CD14-positive monocyte (primary cell): ENCODE results near the gene AQP7. TPM values are rescaled to one million over a fixed set of nuclear protein-coding genes. Genes with fewer than 3 reads are reported as not detected.

Experiments
- DNase-seq, 3 donors: peaks; one replicate each; pipeline ENCODE4 v3.0.0-alpha.2; 2011 to 2022
- H2AFZ ChIP-seq: 2 replicates; pipeline ENCODE4 v1.6.0; 2012; ENCODE audit warnings: mild to moderate bottlenecking, low read depth, low read length, inconsistent platforms; ENCODE audit not compliant: insufficient read depth, poor library complexity, severe bottlenecking
- H3K27ac ChIP-seq, 2 donors: 1 replicate in 1 of 2; 2 replicates in 1 of 2; pipeline ENCODE4 v1.5.1; 2012 to 2013; ENCODE audit warnings: low read length in 2 of 2, control low read depth in 1 of 2, inconsistent platforms in 1 of 2, low read depth in 1 of 2, mild to moderate bottlenecking in 1 of 2
- H3K27me3 ChIP-seq, 2 donors: one replicate each; pipeline versions ENCODE4 v1.6.0 to v1.6.1; 2011 to 2013; ENCODE audit warnings: low read length in 2 of 2; ENCODE audit not compliant: control insufficient read depth in 2 of 2, insufficient read depth in 2 of 2
- H3K36me3 ChIP-seq, 2 donors: replicated peaks in 1 of 2; 1 replicate in 1 of 2; 2 replicates in 1 of 2; pipeline versions ENCODE4 v1.5.1 to v1.6.1; 2012 to 2013; ENCODE audit warnings: low read length in 2 of 2, control low read depth in 1 of 2, inconsistent platforms in 1 of 2, mild to moderate bottlenecking in 1 of 2; ENCODE audit not compliant: insufficient read depth in 2 of 2, control insufficient read depth in 1 of 2
- H3K4me1 ChIP-seq, 2 donors: 1 replicate in 1 of 2; 2 replicates in 1 of 2; pipeline versions ENCODE4 v1.5.1 to v1.6.1; 2012 to 2013; ENCODE audit warnings: low read length in 2 of 2, control low read depth in 1 of 2, inconsistent platforms in 1 of 2, mild to moderate bottlenecking in 1 of 2, moderate library complexity in 1 of 2; ENCODE audit not compliant: insufficient read depth in 2 of 2, control insufficient read depth in 1 of 2
- H3K4me2 ChIP-seq: replicated peaks from 2 replicates; pipeline ENCODE3; 2012; ENCODE audit warnings: low read length, moderate library complexity, mild to moderate bottlenecking; ENCODE audit not compliant: poor library complexity, severe bottlenecking; ENCODE audit errors: extremely low read depth
- H3K4me3 ChIP-seq, 3 experiments: fragments of 200-600 bp in 1 of 3; sonication (generic) in 1 of 3; replicated peaks in 1 of 3; 1 replicate in 2 of 3; 2 replicates in 1 of 3; pipeline ENCODE4 v1.5.1; 2011 to 2013; ENCODE audit warnings: low read length in 3 of 3, mild to moderate bottlenecking in 3 of 3, control low read depth in 2 of 3, low read depth in 2 of 3, inconsistent platforms in 1 of 3, moderate library complexity in 1 of 3
- H3K79me2 ChIP-seq: 2 replicates; pipeline ENCODE4 v1.6.0; 2012; ENCODE audit warnings: mild to moderate bottlenecking, control low read depth, inconsistent platforms, low read length, moderate library complexity; ENCODE audit not compliant: insufficient read depth
- H3K9ac ChIP-seq: 2 replicates; pipeline ENCODE4 v1.6.0; 2017; ENCODE audit warnings: low read length, mild to moderate bottlenecking; ENCODE audit not compliant: insufficient read depth, poor library complexity, severe bottlenecking
- H3K9me3 ChIP-seq, 2 donors: replicated peaks in 1 of 2; 1 replicate in 1 of 2; 2 replicates in 1 of 2; pipeline versions ENCODE4 v1.5.1 to v1.6.1; 2012 to 2013; ENCODE audit warnings: low read length in 2 of 2, control low read depth in 1 of 2; ENCODE audit not compliant: control insufficient read depth in 1 of 2, insufficient read depth in 1 of 2
- H4K20me1 ChIP-seq: 2 replicates; pipeline ENCODE4 v1.6.0; 2012; ENCODE audit warnings: mild to moderate bottlenecking, low read length, control low read depth, moderate library complexity; ENCODE audit not compliant: insufficient read depth
- H3K27ac Mint-ChIP-seq, 7 donors: one replicate each; pipeline ENCODE4 v1.8.0; 2020; ENCODE audit warnings: mild to moderate bottlenecking in 7 of 7, mixed read lengths in 7 of 7, moderate library complexity in 6 of 7, inconsistent platforms in 2 of 7
- H3K27me3 Mint-ChIP-seq, 3 donors: one replicate each; pipeline ENCODE4 v1.8.0; 2021 to 2022; ENCODE audit warnings: low read depth in 3 of 3, mild to moderate bottlenecking in 3 of 3, mixed read lengths in 3 of 3, moderate library complexity in 3 of 3, inconsistent platforms in 1 of 3
- H3K36me3 Mint-ChIP-seq, 2 donors: one replicate each; pipeline ENCODE4 v1.8.0; 2020; ENCODE audit warnings: mixed read lengths in 2 of 2, inconsistent platforms in 1 of 2, mild to moderate bottlenecking in 1 of 2
- H3K4me1 Mint-ChIP-seq: one replicate; pipeline ENCODE4 v1.8.0; 2020; ENCODE audit warnings: mild to moderate bottlenecking, mixed read lengths
- H3K4me3 Mint-ChIP-seq, 2 donors: one replicate each; pipeline ENCODE4 v1.8.0; 2020; ENCODE audit warnings: mild to moderate bottlenecking in 2 of 2, mixed read lengths in 2 of 2, moderate library complexity in 1 of 2
- H3K9me3 Mint-ChIP-seq, 7 donors: one replicate each; pipeline ENCODE4 v1.8.0; 2020 to 2022; ENCODE audit warnings: mixed read lengths in 7 of 7, mild to moderate bottlenecking in 6 of 7, moderate library complexity in 6 of 7, inconsistent platforms in 2 of 7
- WGBS: methylation state at CpG from one replicate; pipeline ENCODE4 v1.1.5; 2013; ENCODE audit warnings: missing lambda C conversion rate; ENCODE audit not compliant: insufficient coverage; 5-methylcytosine and 5-hydroxymethylcytosine counted together
- intact Hi-C, 2 donors: fragments of 100-400 bp; cut with micrococcal nuclease; formaldehyde crosslinking; loops; one replicate each; pipeline versions ENCODE4 v1.15.0 to v1.15.1; 2023
- polyA plus RNA-seq, 3 donors: library from polyadenylated mRNA; depleted of rRNA in 1 of 3; unstranded in 2 of 3; stranded (reverse) in 1 of 3; fragments of 300-500 nt in 2 of 3; fragments of >200 nt in 1 of 3; fragmentation: Illumina TruSeq in 2 of 3; gene quantifications; 1 replicate in 2 of 3; 2 replicates in 1 of 3; pipeline ENCODE4 v1.2.3, GENCODE V29; 2012 to 2021
- TF ChIP-seq, protein P1 (sequence below): fragments of 200-600 bp; IDR thresholded peaks from one replicate; pipeline ENCODE4 v1.8.0; 2022; ENCODE audit warnings: antibody characterized with exemption, mild to moderate bottlenecking

The AQP7 gene
- polyA plus RNA-seq, 3 donors, result not detected

DNA sequence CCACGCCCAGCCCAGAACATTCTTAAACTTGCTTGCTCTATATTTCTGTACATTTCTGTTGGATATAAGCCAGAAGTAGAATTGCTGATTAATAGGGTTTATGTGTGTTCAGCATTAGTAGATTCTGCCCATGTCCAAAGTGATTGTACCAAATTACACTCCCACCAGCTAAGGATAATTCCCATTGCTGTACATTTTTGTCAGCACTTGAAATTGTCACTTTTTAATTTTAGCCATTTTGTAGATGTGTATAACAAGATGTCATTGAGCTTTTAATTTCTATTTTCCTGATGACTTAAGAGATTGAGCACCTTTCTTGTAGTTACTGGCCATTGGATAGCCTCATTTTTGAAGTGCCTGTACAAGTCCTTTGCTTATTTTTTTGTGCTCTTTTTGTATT is 46.4 kb downstream of the AQP7 start:
- no peak for DNase-seq
- H3K79me2 ChIP-seq, result no peaks in the 10 kb centered on the region
- peaks cover 9 to 54% of the 10 kb centered on the region in 2 donors for H3K36me3 ChIP-seq
- Mint-ChIP-seq H3K4me3 (no peak overlapping the region), H3K9me3 (no peaks in the 10 kb centered on the region), H3K27me3 (no peaks in the 10 kb centered on the region), H3K27ac (no peak overlapping the region), H3K36me3 (peaks cover 33 to 70% of the 10 kb centered on the region in 2 donors), H3K4me1 (peaks cover 4% of the 10 kb centered on the region)
- H4K20me1 ChIP-seq, result no peaks in the 10 kb centered on the region
- no peaks in the 10 kb centered on the region for H3K9me3 ChIP-seq
- no peak overlapping the region for H3K27ac ChIP-seq
- no CpG with 5 or more reads among the region's 1 CpG for WGBS
- no peak overlapping the region for H3K9ac ChIP-seq
- H3K4me1 ChIP-seq, result peaks cover 0 to 7% of the 10 kb centered on the region in 2 donors
- no peak overlapping the region for H2AFZ ChIP-seq
- no peak overlapping the region for H3K4me3 ChIP-seq
- TF ChIP-seq, protein P1, sequence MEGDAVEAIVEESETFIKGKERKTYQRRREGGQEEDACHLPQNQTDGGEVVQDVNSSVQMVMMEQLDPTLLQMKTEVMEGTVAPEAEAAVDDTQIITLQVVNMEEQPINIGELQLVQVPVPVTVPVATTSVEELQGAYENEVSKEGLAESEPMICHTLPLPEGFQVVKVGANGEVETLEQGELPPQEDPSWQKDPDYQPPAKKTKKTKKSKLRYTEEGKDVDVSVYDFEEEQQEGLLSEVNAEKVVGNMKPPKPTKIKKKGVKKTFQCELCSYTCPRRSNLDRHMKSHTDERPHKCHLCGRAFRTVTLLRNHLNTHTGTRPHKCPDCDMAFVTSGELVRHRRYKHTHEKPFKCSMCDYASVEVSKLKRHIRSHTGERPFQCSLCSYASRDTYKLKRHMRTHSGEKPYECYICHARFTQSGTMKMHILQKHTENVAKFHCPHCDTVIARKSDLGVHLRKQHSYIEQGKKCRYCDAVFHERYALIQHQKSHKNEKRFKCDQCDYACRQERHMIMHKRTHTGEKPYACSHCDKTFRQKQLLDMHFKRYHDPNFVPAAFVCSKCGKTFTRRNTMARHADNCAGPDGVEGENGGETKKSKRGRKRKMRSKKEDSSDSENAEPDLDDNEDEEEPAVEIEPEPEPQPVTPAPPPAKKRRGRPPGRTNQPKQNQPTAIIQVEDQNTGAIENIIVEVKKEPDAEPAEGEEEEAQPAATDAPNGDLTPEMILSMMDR, result no peak
- no peaks in the 10 kb centered on the region for H3K27me3 ChIP-seq
- H3K4me2 ChIP-seq, result no peak overlapping the region
- intact Hi-C loops, result no loop called here

DNA sequence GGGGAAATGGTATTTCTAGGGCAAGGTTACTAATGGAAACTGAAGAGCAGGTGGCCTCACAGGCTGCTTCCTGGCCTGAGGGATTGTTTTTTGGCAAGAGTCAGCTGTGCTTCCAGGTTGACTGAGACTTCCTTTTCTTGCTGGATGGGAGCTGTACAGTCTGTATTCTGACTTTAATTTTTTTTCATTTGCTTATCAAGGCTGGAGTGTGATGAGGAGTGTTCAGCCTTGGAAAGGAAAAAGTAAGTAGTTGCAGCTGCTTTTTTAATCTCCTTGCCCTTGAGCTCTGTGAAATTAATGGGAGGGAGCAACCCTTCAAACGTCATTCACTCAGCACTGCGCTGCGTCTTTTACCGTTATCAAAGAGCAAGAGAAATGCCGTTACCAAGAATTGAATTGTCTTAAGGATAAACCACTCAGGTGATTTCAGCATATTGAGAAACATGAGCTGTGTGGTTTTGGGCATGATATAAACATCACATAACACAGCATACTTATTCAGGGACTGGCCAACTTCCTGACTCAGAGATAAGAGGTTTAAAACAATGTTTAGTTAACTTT is 47.6 kb downstream of the AQP7 start:
- no peak overlapping the region for H3K9ac ChIP-seq
- H3K4me3 ChIP-seq, result no peak overlapping the region
- H3K36me3 ChIP-seq, result peaks cover 8 to 45% of the 10 kb centered on the region in 2 donors
- Mint-ChIP-seq H3K27me3 (no peaks in the 10 kb centered on the region), H3K9me3 (no peaks in the 10 kb centered on the region), H3K4me3 (no peak overlapping the region), H3K36me3 (peaks cover 29 to 64% of the 10 kb centered on the region in 2 donors), H3K27ac (no peak overlapping the region), H3K4me1 (peaks cover 4% of the 10 kb centered on the region)
- peaks cover 0 to 7% of the 10 kb centered on the region in 2 donors for H3K4me1 ChIP-seq
- no peaks in the 10 kb centered on the region for H3K27me3 ChIP-seq
- no peaks in the 10 kb centered on the region for H3K9me3 ChIP-seq
- DNase-seq, result no peak
- intact Hi-C loops, result no loop called here
- no peak overlapping the region for H2AFZ ChIP-seq
- TF ChIP-seq, protein P1, result no peak
- peak overlapping the region in 1 of 2 donors; percentile 0 for H3K27ac ChIP-seq
- H4K20me1 ChIP-seq, result no peaks in the 10 kb centered on the region
- H3K79me2 ChIP-seq, result no peaks in the 10 kb centered on the region
- WGBS, result no CpG with 5 or more reads among the region's 5 CpGs
- no peak overlapping the region for H3K4me2 ChIP-seq
